ENCODE results near the gene HOXA11. TPM values are rescaled to one million over a fixed set of nuclear protein-coding genes. Genes with fewer than 3 reads are reported as not detected.
A peak's percentile ranks its signal among the peaks of the same experiment; 100 is the strongest.

HOXA11 gene
- polyA plus RNA-seq, 4 donors: 35.0 to 41.3 (median 39.7) TPM

DNA sequence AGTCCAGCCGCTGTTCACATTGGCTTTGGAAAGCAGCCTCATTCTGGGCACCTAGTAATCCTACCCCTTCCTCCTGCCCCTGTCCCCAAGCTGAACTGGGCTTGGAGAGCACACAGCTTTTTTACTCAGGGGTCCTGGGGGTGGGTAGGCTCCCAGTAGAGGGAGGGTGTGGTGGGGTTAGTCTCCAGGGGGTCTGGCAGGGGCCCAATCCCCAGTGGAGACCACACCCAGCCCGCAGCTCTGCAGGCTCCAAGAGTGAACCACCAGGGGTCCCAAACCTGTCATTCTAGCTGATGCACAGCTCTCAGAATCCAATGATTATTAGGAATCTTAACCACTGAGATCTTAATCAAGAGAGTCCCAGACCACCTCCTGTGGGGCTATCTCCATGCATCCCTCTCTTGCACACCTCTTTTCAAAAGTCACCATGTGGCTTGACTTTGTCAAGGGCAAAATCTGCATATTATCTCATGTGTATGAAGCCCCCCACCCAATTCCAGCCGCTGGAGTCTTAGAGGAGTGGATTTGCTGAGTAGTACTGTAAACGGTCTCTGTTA, 2.7 kb downstream of the HOXA11 start:
- DNase-seq (ENCODE audit: low read depth in 4 of 4, low spot score in 3 of 4): no peak

DNA sequence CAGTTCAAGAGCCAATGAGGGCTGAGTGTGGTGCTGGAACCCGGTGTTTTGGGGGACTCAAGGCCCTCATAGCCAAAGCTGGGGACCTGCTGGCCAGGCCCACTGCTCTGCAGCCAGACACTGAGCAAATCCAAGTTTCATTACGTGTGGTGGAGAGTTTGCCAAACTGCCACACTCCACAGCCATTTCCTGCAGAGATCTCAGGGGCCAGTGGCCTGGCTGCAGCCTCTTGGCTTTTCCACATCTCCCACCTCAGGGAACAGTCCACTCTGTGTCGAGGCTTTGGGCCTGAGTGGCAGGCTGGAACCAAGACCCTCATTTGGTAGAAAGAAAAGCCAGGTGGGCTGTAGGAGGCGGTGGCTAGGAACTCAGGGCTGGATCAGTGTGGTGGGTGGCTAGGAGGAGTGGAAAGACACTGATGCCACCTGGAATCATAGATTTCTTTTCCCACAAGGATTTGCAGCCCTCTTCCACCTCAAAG, 3.2 kb downstream of the HOXA11 start:
- no peak for DNase-seq (ENCODE audit: low read depth in 4 of 4, low spot score in 3 of 4)

DNA sequence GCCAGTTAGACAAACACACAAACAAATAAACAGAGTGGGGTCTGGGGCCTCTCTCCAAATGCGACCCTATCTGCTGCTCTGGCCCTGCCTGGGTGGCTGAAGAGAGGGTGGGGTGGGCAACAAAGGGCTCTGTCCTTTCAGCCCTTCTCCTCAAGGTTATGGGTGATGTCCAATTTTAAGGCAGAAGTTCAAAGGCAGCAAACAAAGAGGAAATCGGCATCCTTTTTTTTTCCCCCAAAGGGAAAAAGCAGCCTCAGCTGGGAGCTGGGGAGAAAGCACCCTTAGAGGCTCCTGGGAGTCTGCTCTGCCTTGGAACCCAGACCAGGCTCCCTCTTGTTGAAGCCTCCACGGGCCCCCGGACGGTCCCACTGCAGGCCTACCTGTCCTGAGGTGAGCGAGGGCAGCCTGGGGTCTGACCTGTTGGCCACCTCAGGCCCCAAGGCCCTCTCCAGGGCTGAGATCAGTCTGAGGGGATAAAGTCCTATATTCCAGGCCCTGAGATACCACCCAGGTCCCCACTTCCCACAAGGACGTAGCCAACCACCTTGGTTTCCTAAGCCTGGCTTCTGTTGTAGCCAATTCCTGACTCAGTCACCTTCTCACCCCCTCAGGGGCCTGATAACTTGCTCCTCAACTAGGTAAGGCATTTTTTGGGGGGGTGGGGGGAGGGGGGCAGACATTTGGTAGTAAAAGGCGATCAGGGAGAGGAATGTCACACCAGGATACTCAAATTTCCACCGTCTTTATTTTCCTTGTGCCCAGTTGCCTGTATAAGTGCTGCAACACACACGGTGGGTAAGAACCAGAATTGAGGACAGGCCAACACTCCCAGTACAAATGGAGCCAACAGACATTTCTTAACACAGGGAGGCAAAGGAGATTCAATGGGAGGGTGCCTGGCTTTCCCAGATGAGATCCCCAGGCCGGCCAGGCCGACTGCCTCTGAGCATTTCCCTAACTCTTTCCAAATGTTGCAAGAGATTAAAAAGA, 4.3 kb downstream of the HOXA11 start:
- no peak for DNase-seq (ENCODE audit: low read depth in 4 of 4, low spot score in 3 of 4)

DNA sequence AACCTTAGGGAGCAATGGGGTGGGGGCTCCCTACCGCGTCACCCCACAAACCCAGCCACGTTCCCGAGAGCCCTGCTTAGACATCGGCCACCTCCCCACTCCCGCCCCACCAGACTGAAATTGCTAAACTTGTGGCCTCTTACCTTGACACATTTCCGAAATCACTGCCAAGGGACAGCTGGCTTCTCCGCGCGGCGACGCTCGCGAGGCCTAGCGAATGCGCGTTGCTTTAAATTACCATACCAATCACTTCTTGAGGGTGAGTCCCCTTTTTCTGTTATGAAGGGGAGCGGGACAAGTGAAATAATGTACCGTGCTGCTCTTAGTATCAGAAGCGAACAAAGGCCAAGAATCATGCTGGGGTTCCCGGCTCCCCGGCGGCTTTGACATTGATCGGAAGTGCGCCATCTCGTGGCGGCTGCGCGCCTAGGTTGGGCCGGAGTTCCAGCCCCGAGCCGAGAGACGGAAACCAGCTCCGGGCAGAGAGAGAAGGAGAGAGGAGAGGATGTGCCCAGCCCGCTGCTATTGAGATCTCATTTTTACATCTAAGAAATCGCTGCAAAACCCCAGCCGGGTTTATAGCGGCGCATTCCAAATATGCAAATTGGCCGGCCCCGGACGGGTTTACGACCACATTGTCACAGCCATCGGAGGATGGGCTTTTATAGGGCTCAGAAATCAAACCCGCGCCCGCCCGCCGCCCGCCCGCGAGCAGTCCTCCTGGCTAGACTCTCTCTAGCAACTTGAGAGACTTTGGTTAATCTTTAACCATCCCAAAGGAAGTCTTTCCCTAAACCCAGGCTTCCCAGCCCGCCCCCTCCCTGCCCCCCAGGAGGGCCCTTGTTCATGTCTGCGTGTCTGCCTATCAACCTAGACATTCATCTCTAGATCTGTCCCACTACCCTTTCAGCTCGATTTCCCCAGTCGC, 5.3 kb downstream of the HOXA11 start:
- DNase-seq (ENCODE audit: low read depth in 4 of 4, low spot score in 3 of 4): peak in 3 of 4 donors; percentile 87 to 94 (median 90)

DNA sequence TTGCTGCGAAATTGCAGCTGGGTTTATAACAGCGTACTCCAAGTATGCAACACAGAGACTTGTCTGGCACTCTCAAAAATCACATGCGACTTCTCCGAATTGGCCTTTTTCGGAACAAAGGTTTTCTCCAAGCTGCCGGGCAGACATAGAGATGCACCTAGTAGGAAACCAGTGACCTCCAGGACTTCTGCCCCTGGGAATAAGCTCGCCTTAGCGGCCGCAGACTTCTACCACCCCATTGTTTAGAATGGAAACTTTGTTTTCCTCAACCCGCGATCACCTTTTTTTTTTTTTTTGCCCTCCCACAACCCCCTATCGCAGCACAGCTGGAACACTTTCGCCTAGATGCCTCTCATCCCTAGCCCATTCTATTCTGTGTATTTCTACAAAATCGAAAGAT, 6.0 kb downstream of the HOXA11 start:
- DNase-seq (ENCODE audit: low read depth in 4 of 4, low spot score in 3 of 4): no peak

DNA sequence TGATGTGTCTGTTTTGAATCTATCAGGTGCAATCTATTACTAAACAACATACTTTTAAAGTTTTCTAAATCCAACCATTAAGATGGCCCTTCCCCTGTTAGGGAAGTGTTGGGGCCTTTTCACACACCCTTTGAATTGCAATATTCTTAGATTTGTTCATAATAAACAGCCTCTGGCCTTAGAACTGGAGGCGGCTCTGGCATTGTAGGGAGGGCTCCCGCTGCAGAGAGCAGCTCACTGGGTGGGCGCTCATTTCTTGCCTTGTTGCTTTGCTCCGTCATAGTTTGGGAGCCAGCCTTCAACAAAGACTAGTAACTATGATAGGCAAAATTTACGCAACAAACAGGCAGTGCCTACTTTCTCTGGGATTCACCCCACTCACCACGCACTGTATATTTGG, 6.7 kb downstream of the HOXA11 start:
- DNase-seq (ENCODE audit: low read depth in 4 of 4, low spot score in 3 of 4): no peak

DNA sequence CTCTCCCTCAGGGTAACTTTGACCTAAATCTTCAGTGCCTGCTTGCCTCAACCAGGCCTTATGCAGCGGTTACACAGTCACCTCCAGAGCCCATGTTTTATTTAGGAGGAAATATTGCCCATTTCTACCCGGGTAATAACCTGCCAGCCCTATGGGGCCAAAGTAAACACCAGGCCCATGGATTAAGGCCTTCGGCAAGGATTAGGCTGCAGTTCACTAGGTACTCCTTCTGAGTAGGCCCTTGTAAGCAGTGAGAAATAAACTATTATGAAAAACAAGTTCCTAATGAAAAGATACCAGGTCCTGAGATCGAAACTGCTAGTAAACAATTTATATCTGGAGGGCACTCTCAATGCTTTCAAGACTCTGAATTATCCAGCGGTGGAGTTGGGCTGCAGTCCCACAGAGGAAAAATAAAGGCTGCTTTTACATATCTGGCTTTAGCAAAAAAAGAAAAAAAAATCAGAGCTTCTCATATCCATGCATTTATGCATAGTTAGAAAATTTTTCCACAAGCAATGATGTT, 7.2 kb downstream of the HOXA11 start:
- no peak for DNase-seq (ENCODE audit: low read depth in 4 of 4, low spot score in 3 of 4)

DNA sequence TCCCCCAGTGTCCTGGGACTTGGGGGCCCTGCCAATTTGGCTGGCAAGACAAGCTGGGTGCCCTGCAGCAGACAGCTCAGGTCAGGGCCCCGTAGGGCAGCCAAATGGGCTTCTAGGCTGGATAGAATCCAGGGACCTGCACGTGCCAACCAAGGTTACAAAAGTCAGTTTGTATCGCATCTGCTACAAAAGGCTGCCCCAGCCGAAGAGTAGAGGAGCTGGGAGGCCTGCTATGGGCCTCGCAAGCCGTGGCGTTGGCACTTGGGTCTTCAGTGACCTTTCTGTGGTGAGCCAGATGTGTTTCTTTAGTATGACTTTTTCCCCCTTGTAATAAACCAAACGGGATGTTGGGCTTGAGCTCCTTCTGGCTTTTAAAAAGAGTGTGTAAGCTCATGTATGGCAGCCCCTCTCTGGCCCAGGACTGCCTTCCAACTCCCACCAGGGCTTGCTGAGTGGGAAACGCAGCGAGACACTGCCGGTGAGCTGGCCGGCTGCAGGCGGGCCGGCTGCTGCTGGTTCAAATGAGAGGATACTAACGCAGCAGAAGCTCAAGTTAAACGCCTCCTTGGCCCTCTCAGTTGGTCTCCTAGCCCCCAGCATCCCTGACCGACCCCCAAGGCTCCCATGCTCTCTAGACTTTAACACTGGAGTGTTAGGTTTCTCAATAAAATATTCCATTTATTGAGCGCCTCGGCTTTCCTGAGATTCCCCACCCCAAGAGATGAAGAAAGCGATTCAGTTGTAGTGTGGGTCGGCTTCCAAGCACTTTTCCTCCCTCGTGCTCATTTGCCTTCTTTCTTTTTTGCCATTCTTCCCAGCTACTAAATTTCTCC, 7.9 kb downstream of the HOXA11 start:
- no peak for DNase-seq (ENCODE audit: low read depth in 4 of 4, low spot score in 3 of 4)

DNA sequence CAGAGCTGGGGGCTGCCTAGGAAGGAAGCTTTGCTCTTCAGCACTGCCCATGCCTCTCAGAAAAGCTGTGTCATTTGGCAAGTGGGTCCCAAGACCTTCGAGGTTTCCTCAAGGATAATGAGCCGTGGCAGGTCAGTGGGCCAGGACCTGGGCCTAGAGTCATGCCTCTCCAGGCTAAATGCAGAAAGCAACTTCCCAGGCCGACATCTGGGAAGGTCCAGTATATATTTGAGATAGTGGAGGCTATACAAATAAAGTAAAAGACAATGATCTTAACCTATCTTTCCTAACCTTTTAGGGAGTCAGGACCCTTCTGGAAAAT, 8.5 kb downstream of the HOXA11 start:
- no peak for DNase-seq (ENCODE audit: low read depth in 4 of 4, low spot score in 3 of 4)

DNA sequence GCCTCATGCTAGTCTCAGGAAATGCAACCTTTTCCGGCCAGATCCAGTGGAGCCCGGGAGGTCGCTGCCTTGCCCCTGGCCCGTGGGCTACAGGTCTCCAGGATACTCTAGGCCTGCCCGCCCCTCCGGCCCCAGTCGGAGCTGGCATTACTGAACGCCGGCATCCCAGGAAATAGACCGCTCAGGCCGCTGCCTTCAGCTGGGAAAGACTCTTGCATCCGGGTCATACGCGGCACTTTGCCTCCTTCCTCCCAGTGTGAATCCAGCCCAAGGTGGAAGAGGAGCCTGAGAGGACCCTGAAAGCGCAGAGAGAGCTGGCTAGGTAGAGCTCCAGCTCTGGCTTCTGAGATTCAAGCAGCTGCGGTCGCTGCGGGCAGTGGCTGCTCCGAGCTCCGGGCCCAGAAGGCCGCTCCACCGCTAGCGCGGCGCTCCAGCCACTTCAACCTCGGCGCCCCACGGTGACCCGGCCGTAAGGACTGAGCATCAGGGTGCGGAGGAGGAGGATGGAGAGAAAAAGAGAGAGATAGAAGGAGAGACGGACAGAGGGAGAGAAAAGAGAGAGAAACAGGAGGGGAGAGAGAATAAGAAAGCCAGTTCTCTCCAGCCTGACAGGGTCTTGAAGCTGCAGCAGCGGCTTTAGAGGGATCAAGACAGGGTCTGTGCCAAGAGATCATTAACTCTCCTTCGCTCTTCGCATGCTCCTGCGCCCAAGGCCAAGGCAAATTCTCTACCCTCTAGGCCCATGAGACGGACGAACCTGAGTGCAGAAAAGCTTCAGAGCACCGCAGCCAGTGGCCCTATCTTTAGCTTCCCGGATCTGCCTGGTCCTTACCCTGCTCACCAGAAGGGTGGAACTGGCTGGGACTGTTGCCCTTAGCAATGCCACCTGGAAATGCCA, 9.2 kb downstream of the HOXA11 start:
- no peak for DNase-seq (ENCODE audit: low read depth in 4 of 4, low spot score in 3 of 4)

DNA sequence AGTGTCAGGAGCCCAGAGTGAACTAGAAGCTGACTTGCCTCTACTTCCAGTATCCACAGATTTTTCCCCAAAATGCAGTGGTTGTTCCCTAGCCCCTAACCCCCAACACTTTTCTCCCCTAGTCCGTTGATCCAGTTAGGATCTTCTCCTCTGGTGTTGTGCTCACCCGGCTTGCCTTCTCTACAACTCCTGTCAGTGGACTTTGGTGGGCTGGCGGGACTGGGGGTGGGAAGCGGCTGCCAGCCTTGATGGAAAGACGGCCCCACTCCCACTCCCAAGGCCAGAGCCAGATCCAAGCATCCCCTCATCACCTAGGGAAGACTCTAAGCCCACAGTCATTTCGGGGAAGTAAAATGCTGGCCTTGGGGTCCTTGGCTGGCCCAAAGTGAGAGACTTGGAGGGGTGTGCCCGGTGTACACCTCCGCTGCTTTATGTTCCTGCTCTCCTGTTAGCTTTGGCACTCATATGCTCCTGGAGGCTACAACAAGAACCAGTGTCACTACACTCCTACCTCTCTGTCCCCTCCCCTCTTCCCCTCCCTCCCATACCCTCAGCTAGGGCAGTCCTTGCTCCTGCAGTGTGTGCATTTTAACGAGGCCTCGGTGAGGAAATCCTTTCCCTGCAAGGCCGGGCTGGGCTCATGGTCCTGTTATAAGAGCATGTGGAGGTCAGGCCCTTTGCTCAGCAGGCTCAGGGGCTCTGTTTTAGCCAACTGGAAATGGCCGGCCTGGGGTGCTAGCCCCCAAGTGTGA, 10.0 kb downstream of the HOXA11 start:
- no peak for DNase-seq (ENCODE audit: low read depth in 4 of 4, low spot score in 3 of 4)

DNA sequence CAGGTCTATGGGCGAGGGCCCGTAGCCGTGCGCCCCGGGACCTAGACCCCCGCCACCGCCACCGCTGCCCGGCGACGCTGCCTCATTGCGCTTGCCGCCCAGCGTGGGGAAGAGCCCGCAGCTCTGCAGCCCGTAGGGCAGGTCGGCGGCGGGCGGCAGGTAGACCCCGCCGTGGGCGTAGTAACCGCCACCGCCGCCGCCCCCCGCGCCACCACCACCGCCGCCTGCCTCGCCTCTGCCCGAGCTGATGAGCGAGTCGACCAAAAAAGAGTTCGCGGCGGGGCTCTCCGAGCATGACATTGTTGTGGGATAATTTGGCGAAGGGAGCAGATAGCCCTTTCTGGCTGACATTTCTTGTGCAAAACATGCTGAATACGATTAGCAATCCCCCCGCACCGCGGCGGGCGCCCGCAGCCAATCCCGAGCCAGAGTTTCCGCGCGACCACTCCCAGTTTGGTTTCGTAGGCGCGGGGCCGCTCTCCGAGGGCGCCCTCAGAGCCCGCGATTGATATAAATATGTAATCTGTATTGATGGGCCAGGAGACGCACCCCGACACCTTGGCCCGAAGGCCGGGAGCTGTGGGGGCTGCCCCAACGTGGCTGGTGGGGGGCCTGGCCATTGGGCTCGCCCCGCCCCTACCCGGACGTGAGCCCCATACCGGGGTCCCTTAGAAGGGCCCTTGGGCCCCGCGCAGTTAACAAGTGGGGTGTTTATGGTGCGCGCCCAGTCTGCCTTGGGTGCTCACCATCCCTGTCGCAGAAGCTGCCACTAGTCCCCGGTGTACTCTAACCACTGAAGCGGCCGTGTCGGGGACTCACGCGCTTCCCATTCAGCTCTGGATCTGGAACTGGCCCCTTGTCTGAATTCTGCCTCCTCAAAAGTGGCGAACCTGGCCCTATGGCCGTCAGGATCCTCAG, 10.8 kb downstream of the HOXA11 start, which contains the start of gene HOXA10:
Gene HOXA10, minus strand, starts transcription at position 365 of the 918 bp plus-strand sequence. Its CDS starts 14 bp downstream, at position 351.
- no peak for DNase-seq (ENCODE audit: low read depth in 4 of 4, low spot score in 3 of 4)

DNA sequence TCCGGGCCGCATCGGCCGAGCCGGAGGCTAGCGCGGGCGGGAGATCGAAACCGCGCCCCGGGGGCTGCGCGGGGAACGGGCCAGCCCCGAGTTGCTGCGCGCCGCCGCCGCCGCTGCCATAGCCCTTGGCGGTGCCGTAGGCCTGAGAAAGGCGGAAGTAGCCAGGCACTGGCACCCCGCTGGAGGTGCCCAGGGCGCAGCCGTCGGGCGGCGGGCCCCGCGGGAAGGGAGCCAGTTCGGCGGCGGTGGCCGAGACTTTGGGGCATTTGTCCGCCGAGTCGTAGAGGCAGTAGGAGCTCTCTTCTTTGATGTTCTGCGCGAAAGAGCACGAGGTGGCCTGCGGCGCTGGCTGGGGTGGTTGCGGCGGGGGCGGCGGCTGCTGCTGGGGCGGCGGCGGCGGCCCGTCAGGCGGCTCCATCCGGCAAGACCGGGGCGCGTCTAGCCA, 11.5 kb downstream of the HOXA11 start:
- DNase-seq (ENCODE audit: low read depth in 4 of 4, low spot score in 3 of 4): no peak

DNA sequence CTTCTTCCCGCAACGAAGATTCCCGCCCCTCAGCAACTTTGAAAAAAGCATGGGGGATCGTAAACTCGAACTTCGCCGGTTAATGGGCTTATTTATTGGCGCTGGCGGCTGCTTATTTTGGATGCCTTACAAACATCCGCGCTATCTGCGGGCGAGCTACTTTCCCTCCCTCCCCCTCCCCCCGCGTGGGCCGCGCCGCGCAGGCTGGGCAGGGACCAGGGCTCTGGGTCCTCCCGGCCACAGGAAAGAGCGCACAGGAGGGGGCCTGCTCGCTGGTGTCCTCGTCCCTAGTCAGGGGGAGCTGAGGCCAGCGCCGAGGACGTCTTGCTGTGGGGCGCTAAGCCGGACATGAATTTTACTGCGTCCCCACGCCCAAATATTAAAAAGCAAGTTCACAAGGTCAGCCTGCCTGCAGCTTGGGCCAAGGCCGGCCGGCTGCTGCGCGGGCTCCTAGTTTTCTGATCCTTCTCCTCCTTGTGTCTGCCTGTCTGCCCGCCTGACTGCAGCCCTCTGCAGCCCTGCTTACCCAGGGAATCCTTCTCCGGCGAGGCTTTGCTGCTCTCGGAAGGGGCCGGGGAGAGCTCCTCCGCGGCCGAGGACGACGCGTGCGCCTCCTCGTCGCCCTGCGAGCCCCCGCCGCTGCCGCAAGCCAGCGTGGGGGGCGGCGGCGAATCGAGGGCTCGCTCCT, 12.1 kb downstream of the HOXA11 start:
- peak in 1 of 4 donors; percentile 78 for DNase-seq (ENCODE audit: low read depth in 4 of 4, low spot score in 3 of 4)

DNA sequence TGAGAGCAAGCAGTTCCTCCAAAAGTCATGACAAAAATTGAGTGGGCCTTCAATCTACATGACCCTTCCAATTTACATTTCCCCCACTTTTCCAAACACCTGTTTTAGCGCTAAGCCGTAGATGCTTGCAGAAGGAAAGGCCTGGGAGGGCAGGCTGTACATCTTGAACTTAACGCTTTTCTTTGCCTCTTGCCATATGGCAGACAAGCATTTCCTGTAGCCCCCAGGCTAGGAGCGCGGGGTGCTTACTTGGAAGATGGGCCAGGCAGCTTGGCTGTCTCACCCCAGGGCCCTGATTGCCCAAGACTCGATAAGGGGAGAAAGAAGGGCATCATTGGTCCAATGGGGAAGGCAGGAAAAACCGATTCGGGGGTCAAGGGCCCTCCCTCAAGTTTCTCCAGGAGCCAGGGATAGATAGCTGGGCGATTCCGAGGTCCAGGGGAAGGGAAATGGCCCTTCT, 12.7 kb downstream of the HOXA11 start:
- no peak for DNase-seq (ENCODE audit: low read depth in 4 of 4, low spot score in 3 of 4)

DNA sequence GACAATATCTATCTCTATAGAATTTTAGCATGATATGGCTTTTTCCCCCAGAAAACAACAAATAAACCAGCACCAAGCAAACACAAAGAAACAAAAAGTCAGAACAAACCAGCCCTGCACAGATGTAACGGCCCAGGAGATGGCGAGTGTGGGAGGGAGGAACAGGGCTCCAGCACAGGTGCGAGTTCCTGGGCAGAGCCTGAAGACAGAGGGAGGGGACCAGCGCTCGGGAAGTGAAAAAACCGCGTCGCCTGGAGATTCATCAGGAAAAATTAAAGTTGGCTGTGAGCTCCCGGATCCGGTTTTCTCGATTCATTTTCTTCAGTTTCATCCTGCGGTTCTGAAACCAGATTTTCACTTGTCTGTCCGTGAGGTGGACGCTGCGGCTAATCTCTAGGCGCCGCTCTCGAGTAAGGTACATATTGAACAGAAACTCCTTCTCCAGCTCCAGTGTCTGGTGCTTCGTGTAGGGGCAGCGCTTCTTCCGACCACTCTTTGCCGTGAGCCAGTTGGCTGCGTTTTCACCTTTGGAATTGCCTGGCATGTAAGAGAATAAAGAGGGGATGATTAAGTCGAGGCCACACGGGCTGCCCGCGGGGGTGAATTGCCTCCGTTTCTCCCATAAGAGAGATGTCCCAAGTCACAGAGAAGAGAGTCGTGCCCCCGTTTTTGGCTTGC, 13.3 kb downstream of the HOXA11 start:
- no peak for DNase-seq (ENCODE audit: low read depth in 4 of 4, low spot score in 3 of 4)

Data from right renal pelvis (tissue), 4 donors.